ENCODE results near the gene ENTHD1. TPM values are rescaled to one million over a fixed set of nuclear protein-coding genes. Genes with fewer than 3 reads are reported as not detected.

The ENTHD1 gene
- total RNA-seq, 1 donor from 2014 or later, result not detected

DNA sequence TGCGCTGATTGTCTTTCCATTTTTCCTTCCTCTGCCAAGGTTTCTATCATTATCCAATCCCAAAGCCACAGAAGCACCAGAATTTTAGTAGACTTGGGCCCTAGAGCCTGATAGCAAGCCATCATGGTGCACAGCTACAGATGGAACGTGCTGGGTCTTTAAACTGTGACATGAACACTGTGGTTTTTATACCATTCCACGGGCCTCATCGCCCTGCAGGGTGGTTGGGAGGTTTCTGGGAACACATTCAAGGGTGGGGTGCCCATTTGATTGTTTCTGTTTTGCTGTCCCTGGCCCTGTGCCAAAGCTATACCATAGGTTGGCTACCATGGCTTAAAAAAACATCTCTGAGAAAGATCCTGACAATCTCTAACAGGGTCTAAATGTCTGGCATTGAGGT, 171.1 kb downstream of the ENTHD1 start:
- DNase-seq (ENCODE audit: low read depth, low spot score), result no peak
- no peaks in the 10 kb centered on the region for H3K36me3 Mint-ChIP-seq (ENCODE audit: low read depth)

DNA sequence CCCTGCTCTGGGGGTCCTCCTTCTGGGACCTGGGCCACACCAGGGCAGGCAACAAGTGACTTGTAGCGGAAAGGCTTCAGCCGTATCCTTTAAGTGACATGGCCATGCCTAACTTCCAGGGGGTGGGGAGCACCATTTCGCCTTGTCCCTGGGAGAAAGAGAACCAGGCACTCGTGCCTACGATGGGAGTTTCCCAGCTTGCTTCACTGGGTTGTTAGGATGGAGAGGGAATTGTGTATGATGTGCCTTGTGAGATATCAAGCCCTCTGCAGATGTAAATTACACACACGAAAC, 171.6 kb downstream of the ENTHD1 start:
- H3K9me3 Mint-ChIP-seq, result no peaks in the 10 kb centered on the region
- no peak for TF ChIP-seq CTCF (conservative IDR thresholded peaks at IDR 0.05)
- no peak overlapping the region for H3K4me3 Mint-ChIP-seq
- no peak for DNase-seq (ENCODE audit: low read depth, low spot score)
- H3K27ac Mint-ChIP-seq (ENCODE audit: unreplicated experiment), result no peak overlapping the region
- H3K4me1 Mint-ChIP-seq, result peaks cover 29% of the 10 kb centered on the region
- no peaks in the 10 kb centered on the region for H3K36me3 Mint-ChIP-seq (ENCODE audit: low read depth)
- peaks cover 44% of the 10 kb centered on the region for H3K27me3 Mint-ChIP-seq (ENCODE audit: low read depth)

More for the DNA sequence above, 171.1 kb downstream of the ENTHD1 start:
- TF ChIP-seq CTCF (conservative IDR thresholded peaks at IDR 0.05), result no peak
- Mint-ChIP-seq H3K4me3 (no peak overlapping the region), H3K27me3 (ENCODE audit: low read depth) (peaks cover 46% of the 10 kb centered on the region), H3K27ac (ENCODE audit: unreplicated experiment) (no peak overlapping the region), H3K4me1 (peaks cover 24% of the 10 kb centered on the region), H3K9me3 (no peaks in the 10 kb centered on the region)

DNA sequence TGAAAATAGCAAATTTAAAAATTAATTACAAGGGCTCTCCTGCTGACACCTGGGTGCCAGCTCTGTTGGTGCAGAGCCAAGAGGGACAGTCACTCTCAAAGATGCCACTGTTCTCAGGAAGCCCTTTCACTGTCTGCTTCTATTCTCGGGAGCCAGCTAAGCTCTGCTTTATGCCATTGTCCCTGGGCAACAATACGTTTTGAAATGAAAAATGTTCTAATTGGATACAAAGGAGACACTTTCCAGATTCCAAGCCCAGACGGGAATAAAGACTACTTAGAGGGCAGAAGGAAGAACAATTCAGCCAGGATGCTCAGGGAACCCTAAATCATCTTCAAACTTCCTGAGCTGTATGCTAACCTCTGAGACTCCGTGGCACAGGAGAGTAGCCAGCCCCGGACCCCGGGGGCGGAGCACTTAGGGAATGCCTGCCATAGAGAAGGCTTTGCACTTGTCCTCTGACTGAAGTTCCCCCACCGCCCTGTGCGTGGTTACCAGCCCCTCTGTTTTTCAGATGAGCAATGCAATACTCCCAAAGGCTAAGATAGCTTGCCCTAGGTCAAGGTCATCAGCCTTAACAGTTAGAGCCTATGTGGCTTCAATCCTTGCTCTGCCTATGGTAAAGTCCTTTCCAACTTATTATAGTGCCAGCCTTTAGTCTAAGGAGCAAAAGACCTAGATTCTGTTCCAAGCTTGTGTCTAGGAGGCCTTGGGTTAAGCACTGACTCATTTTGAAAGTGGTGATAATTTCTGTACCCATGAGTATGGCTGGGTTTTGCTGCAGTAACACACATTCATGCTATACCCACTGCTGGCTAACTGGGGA, 172.1 kb downstream of the ENTHD1 start:
- no peak overlapping the region for H3K4me3 Mint-ChIP-seq
- H3K4me1 Mint-ChIP-seq, result peaks cover 34% of the 10 kb centered on the region
- no peak for TF ChIP-seq CTCF (conservative IDR thresholded peaks at IDR 0.05)
- H3K27ac Mint-ChIP-seq (ENCODE audit: unreplicated experiment), result no peak overlapping the region
- peaks cover 41% of the 10 kb centered on the region for H3K27me3 Mint-ChIP-seq (ENCODE audit: low read depth)
- no peaks in the 10 kb centered on the region for H3K36me3 Mint-ChIP-seq (ENCODE audit: low read depth)
- no peak for DNase-seq (ENCODE audit: low read depth, low spot score)
- no peaks in the 10 kb centered on the region for H3K9me3 Mint-ChIP-seq

- TF ChIP-seq CTCF (conservative IDR thresholded peaks at IDR 0.05), result no peak
- H3K27ac Mint-ChIP-seq (ENCODE audit: unreplicated experiment), result no peak overlapping the region
- H3K36me3 Mint-ChIP-seq (ENCODE audit: low read depth), result no peaks in the 10 kb centered on the region
- no peak for DNase-seq (ENCODE audit: low read depth, low spot score)
- no peak overlapping the region for H3K4me3 Mint-ChIP-seq
- H3K27me3 Mint-ChIP-seq (ENCODE audit: low read depth), result peaks cover 35% of the 10 kb centered on the region
- no peaks in the 10 kb centered on the region for H3K9me3 Mint-ChIP-seq
- H3K4me1 Mint-ChIP-seq, result peaks cover 39% of the 10 kb centered on the region
Measured at GRCh38 chr22:39719559-39720450, 173.8 kb downstream of the ENTHD1 start.

DNA sequence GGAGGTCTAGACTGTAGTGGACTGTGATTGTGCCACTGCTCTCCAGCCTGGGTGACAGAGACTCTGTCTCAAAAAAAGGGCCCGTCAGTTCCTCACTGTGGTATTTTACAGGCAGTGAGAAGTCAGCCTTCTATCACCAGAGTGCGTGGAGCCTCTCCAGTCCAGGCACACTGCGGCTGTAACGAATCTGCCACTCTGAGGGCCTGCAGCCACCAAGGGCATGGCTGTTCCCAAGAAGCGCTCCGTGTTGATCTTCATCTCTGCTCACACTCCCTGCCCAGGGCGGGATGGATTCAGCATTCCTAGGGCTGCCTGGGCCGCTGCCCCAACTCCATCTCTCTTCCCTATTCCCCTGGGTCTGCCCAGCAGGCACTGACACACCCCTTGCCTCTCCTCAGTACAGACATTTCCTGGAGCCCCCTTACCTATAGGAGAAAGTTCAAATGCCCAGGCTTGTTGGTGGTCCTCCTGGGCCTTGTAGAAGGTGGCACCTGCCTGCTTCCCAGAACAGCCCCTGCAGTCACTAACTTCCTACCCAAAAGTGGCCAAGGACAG, 174.6 kb downstream of the ENTHD1 start:
- H3K9me3 Mint-ChIP-seq, result no peaks in the 10 kb centered on the region
- H3K27me3 Mint-ChIP-seq (ENCODE audit: low read depth), result peaks cover 42% of the 10 kb centered on the region
- no peak for DNase-seq (ENCODE audit: low read depth, low spot score)
- no peak overlapping the region for H3K4me3 Mint-ChIP-seq
- H3K27ac Mint-ChIP-seq (ENCODE audit: unreplicated experiment), result no peak overlapping the region
- no peak for TF ChIP-seq CTCF (conservative IDR thresholded peaks at IDR 0.05)
- peaks cover 44% of the 10 kb centered on the region for H3K4me1 Mint-ChIP-seq
- H3K36me3 Mint-ChIP-seq (ENCODE audit: low read depth), result no peaks in the 10 kb centered on the region
